CD4-positive, alpha-beta T cell (primary cell): ENCODE data around the gene RAB14. TPM values are rescaled to one million over a fixed set of nuclear protein-coding genes. Genes with fewer than 3 reads are reported as not detected.

Experiments
- total RNA-seq, 174 experiments: library from RNA in 2 of 174; stranded (reverse) in 2 of 174; gene quantifications; one replicate each; pipeline ENCODE4 v1.2.3 and lab custom pipeline; 2021 to 2026

The RAB14 gene
- total RNA-seq, 2 experiments from 2014 or later = 57.4 to 58.2 TPM

Other genes with a start within 250 kb of the RAB14 start
- 1 to 10 TPM in 1 of 2 experiments, under 1 TPM in 1; 0.89 to 1.3 TPM for gene C5, start 151.6 kb downstream of the RAB14 start, total RNA-seq
- 10 to 100 TPM; 35.1 to 38.1 TPM for gene CNTRL, start 126.9 kb downstream of the RAB14 start, total RNA-seq
- gene GSN, start 66.3 kb upstream of the RAB14 start, total RNA-seq = 1 to 10 TPM; 2.6 to 2.7 TPM
- 10 to 100 TPM; 26.1 to 27.9 TPM for gene STOM, start 168.4 kb upstream of the RAB14 start, total RNA-seq